H9 (cell line): ENCODE results near the gene NEURL2. TPM values are rescaled to one million over a fixed set of nuclear protein-coding genes. Genes with fewer than 3 reads are reported as not detected.

Experiments
- DNase-seq: peaks from one replicate; pipeline ENCODE4 v3.0.0-alpha.2; 2017
- H2AFZ ChIP-seq: one replicate; pipeline ENCODE4 v1.6.1; 2013; ENCODE audit warnings: mild to moderate bottlenecking, low read length, control low read depth, moderate library complexity
- H2AK5ac ChIP-seq: 2 replicates; pipeline ENCODE4 v1.6.1; 2013; ENCODE audit warnings: low read length, control low read depth, mixed read lengths; ENCODE audit not compliant: insufficient read length
- H2BK120ac ChIP-seq: one replicate; pipeline ENCODE4 v1.6.1; 2013; ENCODE audit warnings: low read depth, mild to moderate bottlenecking, low read length, control low read depth, inconsistent platforms; ENCODE audit not compliant: poor library complexity, severe bottlenecking
- H2BK12ac ChIP-seq: 2 replicates; pipeline ENCODE4 v1.6.1; 2013; ENCODE audit warnings: low read length, control low read depth, mixed read lengths, low read depth; ENCODE audit not compliant: insufficient read length
- H2BK15ac ChIP-seq: 2 replicates; pipeline ENCODE4 v1.6.1; 2013; ENCODE audit warnings: low read depth, low read length, control low read depth
- H2BK20ac ChIP-seq: one replicate; pipeline ENCODE4 v1.6.1; 2013; ENCODE audit warnings: low read depth, mild to moderate bottlenecking, low read length, control low read depth, inconsistent platforms; ENCODE audit not compliant: poor library complexity, severe bottlenecking
- H2BK5ac ChIP-seq: 2 replicates; pipeline ENCODE4 v1.6.1; 2013; ENCODE audit warnings: low read length, control low read depth, mixed read lengths; ENCODE audit not compliant: insufficient read length
- H3K14ac ChIP-seq: 2 replicates; pipeline ENCODE4 v1.6.1; 2013; ENCODE audit warnings: low read length, control low read depth; ENCODE audit not compliant: insufficient read depth
- H3K18ac ChIP-seq: 2 replicates; pipeline ENCODE4 v1.6.1; 2013; ENCODE audit warnings: low read depth, mild to moderate bottlenecking, mixed read lengths, low read length, control low read depth; ENCODE audit not compliant: insufficient read length
- H3K23ac ChIP-seq: 2 replicates; pipeline ENCODE4 v1.6.1; 2013; ENCODE audit warnings: low read length, control low read depth, mixed read lengths, low read depth; ENCODE audit not compliant: insufficient read length
- H3K23me2 ChIP-seq: 2 replicates; pipeline ENCODE4 v1.6.1; 2013; ENCODE audit warnings: low read depth, mild to moderate bottlenecking, mixed read lengths, low read length, control low read depth; ENCODE audit not compliant: insufficient read length, poor library complexity, severe bottlenecking
- H3K27ac ChIP-seq: 2 replicates; pipeline ENCODE4 v1.5.1; 2013; ENCODE audit warnings: low read length, control low read depth, mixed read lengths, low read depth; ENCODE audit not compliant: insufficient read length
- H3K27me3 ChIP-seq: 2 replicates; pipeline ENCODE4 v1.6.1; 2013; ENCODE audit warnings: low read length, control low read depth, inconsistent platforms; ENCODE audit not compliant: insufficient read depth
- H3K4ac ChIP-seq: 2 replicates; pipeline ENCODE4 v1.6.1; 2013; ENCODE audit warnings: low read depth, mild to moderate bottlenecking, control low read depth, inconsistent platforms, low read length, moderate library complexity
- H3K4me1 ChIP-seq: 2 replicates; pipeline ENCODE4 v1.6.1; 2013; ENCODE audit warnings: low read length, control low read depth, inconsistent platforms; ENCODE audit not compliant: insufficient read depth
- H3K4me2 ChIP-seq: 2 replicates; pipeline ENCODE4 v1.6.1; 2013; ENCODE audit warnings: low read length, control low read depth, mixed read lengths; ENCODE audit not compliant: insufficient read length, insufficient read depth
- H3K56ac ChIP-seq: 2 replicates; pipeline ENCODE4 v1.6.1; 2013; ENCODE audit warnings: low read depth, mild to moderate bottlenecking, mixed read lengths, low read length, control low read depth; ENCODE audit not compliant: insufficient read length
- H3K79me1 ChIP-seq: 2 replicates; pipeline ENCODE4 v1.6.1; 2013; ENCODE audit warnings: low read depth, mild to moderate bottlenecking, moderate library complexity, low read length, control low read depth, inconsistent platforms; ENCODE audit not compliant: insufficient read depth, poor library complexity, severe bottlenecking
- H3K79me2 ChIP-seq: 2 replicates; pipeline ENCODE4 v1.6.1; 2013; ENCODE audit warnings: low read length, control low read depth, inconsistent platforms; ENCODE audit not compliant: insufficient read depth
- H3K9ac ChIP-seq: 2 replicates; pipeline ENCODE4 v1.6.1; 2013; ENCODE audit warnings: low read length, control low read depth, mixed read lengths; ENCODE audit not compliant: insufficient read length; ENCODE audit errors: extremely low read depth
- H3K9me3 ChIP-seq: one replicate; pipeline ENCODE4 v1.6.1; 2013; ENCODE audit warnings: low read depth, low read length, inconsistent platforms; ENCODE audit not compliant: control insufficient read depth
- H3T11ph ChIP-seq: one replicate; pipeline ENCODE4 v1.6.1; 2013; ENCODE audit warnings: mild to moderate bottlenecking, low read length, control low read depth, inconsistent platforms
- H4K20me1 ChIP-seq: one replicate; pipeline ENCODE4 v1.6.1; 2013; ENCODE audit not compliant: control insufficient read depth, insufficient read length, insufficient read depth
- H4K5ac ChIP-seq: 2 replicates; pipeline ENCODE4 v1.6.1; 2013; ENCODE audit warnings: low read depth, mild to moderate bottlenecking, mixed read lengths, low read length, control low read depth; ENCODE audit not compliant: insufficient read length
- H4K8ac ChIP-seq: replicated peaks from 2 replicates; pipeline ENCODE4 v1.6.1; 2013; ENCODE audit warnings: low read length, control low read depth, mixed read lengths, low read depth; ENCODE audit not compliant: insufficient read length
- H4K91ac ChIP-seq: 2 replicates; pipeline ENCODE4 v1.6.1; 2013; ENCODE audit warnings: low read depth, mild to moderate bottlenecking, moderate library complexity, mixed read lengths, low read length, control low read depth; ENCODE audit not compliant: insufficient read length
- H3K27ac Mint-ChIP-seq, 3 experiments: 2 replicates in 2 of 3; 3 replicates in 1 of 3; pipeline ENCODE4 v1.8.0; 2020 to 2021; ENCODE audit warnings: mixed read lengths in 3 of 3, mild to moderate bottlenecking in 1 of 3, moderate library complexity in 1 of 3
- H3K27me3 Mint-ChIP-seq: 2 replicates; pipeline ENCODE4 v1.8.0; 2021; ENCODE audit warnings: low read depth, mild to moderate bottlenecking, moderate library complexity, mixed read lengths
- H3K36me3 Mint-ChIP-seq, 3 experiments: 2 replicates in 2 of 3; 3 replicates in 1 of 3; pipeline ENCODE4 v1.8.0; 2020 to 2021; ENCODE audit warnings: low read depth in 3 of 3, mixed read lengths in 3 of 3; ENCODE audit not compliant: insufficient read depth in 1 of 3
- H3K4me1 Mint-ChIP-seq, 2 experiments: 2 replicates each; pipeline ENCODE4 v1.8.0; 2020; ENCODE audit warnings: mixed read lengths in 2 of 2
- H3K4me3 Mint-ChIP-seq, 2 experiments: 2 replicates in 1 of 2; 3 replicates in 1 of 2; pipeline ENCODE4 v1.8.0; 2020 to 2021; ENCODE audit warnings: mild to moderate bottlenecking in 2 of 2, mixed read lengths in 2 of 2, moderate library complexity in 1 of 2
- H3K9me3 Mint-ChIP-seq, 2 experiments: 2 replicates in 1 of 2; 3 replicates in 1 of 2; pipeline ENCODE4 v1.8.0; 2020; ENCODE audit warnings: mild to moderate bottlenecking in 2 of 2, mixed read lengths in 2 of 2, moderate library complexity in 1 of 2
- WGBS: extraction: QIAGEN DNeasy Blood & Tissue Kit; methylation state at CpG from one replicate; pipeline ENCODE4 v1.1.7; 2013; ENCODE audit warnings: missing lambda C conversion rate, low lambda C conversion rate, mixed read lengths; ENCODE audit not compliant: insufficient read length; ENCODE audit errors: extremely low coverage; 5-methylcytosine and 5-hydroxymethylcytosine counted together
- total RNA-seq: library from RNA; stranded (reverse); gene quantifications from 2 replicates; pipeline ENCODE4 v1.2.1, GENCODE V29; 2021
- TF ChIP-seq, protein P1 (sequence below): fragments of 200-600 bp; sonication (generic); conservative IDR thresholded peaks from 3 replicates; pipeline ENCODE4 v1.8.0; 2021; ENCODE audit warnings: antibody characterized with exemption, mild to moderate bottlenecking

NEURL2 gene
- total RNA-seq, 1 experiment from 2014 or later = 5.4 TPM

DNA sequence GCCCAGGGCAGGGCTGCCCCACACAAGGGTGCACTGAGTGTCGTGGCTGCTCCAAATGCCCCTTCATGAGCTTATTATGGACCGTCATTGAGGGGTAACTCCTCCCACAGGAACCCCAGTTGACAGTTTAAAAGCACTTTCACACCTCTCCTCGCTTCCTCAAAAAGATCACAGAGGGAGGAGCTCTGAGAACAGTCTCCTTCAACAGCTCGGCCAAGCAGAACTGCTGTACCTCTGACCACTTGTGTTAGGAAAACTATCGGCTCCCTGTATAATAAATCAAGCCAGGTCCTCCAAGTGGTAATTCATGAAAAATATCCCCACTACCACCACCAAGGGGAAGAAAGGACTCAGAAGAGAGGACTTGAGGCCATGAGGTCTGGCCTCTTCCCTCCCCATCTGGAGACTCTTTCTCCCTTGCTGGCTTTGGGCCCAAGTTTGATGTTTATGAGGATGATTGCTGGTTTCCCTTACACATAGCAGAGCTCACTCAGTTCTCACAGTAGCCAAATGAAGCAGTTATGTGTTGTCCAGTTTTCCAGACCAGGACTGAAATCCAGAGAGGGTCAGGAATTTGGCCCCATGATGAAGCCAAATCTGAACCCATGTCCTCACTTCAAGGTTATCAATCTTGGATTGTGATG lies 48.7 kb downstream of the NEURL2 start:
- Histone ChIP-seq H4K91ac (no peak overlapping the region), H4K20me1 (no peaks in the 10 kb centered on the region), H4K5ac (no peak overlapping the region), H3K56ac (no peak overlapping the region), H3K27ac (no peak overlapping the region), H3K9ac (no peak overlapping the region), H3K4ac (no peak overlapping the region), H4K8ac (no peak overlapping the region), H2BK20ac (no peak overlapping the region), H2AFZ (no peak overlapping the region), H3K27me3 (no peaks in the 10 kb centered on the region), H3K4me2 (no peak overlapping the region), H2BK120ac (no peak overlapping the region), H3K9me3 (no peaks in the 10 kb centered on the region), H3K23me2 (peaks cover 3% of the 10 kb centered on the region), H2BK12ac (no peak overlapping the region), H2AK5ac (no peak overlapping the region), H3K79me1 (no peaks in the 10 kb centered on the region), H3K4me1 (no peaks in the 10 kb centered on the region), H3T11ph (no peak overlapping the region), H3K18ac (no peak overlapping the region), H2BK15ac (no peak overlapping the region), H3K79me2 (no peaks in the 10 kb centered on the region), H2BK5ac (no peak overlapping the region), H3K14ac (no peak overlapping the region), H3K23ac (no peak overlapping the region)
- Mint-ChIP-seq H3K36me3 (peaks cover 5 to 60% (median 42%) of the 10 kb centered on the region in 3 experiments), H3K27me3 (no peaks in the 10 kb centered on the region), H3K4me3 (no peak overlapping the region), H3K27ac (peak overlapping the region in 2 of 3 experiments; percentile 46 to 76; a peak in 4 of 7 replicates), H3K4me1 (no peaks in the 10 kb centered on the region), H3K9me3 (no peaks in the 10 kb centered on the region)
- WGBS = no CpG with 5 or more reads among the region's 5 CpGs
- DNase-seq = no peak
- TF ChIP-seq, protein P1, sequence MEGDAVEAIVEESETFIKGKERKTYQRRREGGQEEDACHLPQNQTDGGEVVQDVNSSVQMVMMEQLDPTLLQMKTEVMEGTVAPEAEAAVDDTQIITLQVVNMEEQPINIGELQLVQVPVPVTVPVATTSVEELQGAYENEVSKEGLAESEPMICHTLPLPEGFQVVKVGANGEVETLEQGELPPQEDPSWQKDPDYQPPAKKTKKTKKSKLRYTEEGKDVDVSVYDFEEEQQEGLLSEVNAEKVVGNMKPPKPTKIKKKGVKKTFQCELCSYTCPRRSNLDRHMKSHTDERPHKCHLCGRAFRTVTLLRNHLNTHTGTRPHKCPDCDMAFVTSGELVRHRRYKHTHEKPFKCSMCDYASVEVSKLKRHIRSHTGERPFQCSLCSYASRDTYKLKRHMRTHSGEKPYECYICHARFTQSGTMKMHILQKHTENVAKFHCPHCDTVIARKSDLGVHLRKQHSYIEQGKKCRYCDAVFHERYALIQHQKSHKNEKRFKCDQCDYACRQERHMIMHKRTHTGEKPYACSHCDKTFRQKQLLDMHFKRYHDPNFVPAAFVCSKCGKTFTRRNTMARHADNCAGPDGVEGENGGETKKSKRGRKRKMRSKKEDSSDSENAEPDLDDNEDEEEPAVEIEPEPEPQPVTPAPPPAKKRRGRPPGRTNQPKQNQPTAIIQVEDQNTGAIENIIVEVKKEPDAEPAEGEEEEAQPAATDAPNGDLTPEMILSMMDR = no peak
